HEK293T (cell line): Measurements from ENCODE around the gene WAPL.

Experiments used
- CTCF ChIA-PET: fragments of 350-600 bp; formaldehyde crosslinking; extraction: SDS; loops from one replicate; lab custom pipeline; 2021; ENCODE audit warnings: antibody characterized with exemption, inconsistent platforms; lab: Yijun Ruan, JAX
- POLR2A ChIA-PET: fragments of 350-600 bp; formaldehyde crosslinking; extraction: SDS; loops from one replicate; lab custom pipeline; 2020; ENCODE audit warnings: antibody characterized with exemption, inconsistent platforms; lab: Yijun Ruan, JAX
- DNase-seq: peaks from one replicate; pipeline ENCODE4 v3.0.0; 2012; ENCODE audit warnings: mixed read lengths; ENCODE audit errors: extremely low spot score
- ARNT ChIP-seq: fragments of 450-650 bp; IDR thresholded peaks from 2 replicates; pipeline ENCODE4 v1.6.1; 2017; ENCODE audit warnings: mild to moderate bottlenecking
- BHLHE40 ChIP-seq: fragments of 450-650 bp; IDR thresholded peaks from 2 replicates; pipeline ENCODE4 v1.6.1; 2016; ENCODE audit warnings: mild to moderate bottlenecking, moderate library complexity, borderline replicate concordance
- CTBP1 ChIP-seq: fragments of 450-650 bp; IDR thresholded peaks from 2 replicates; pipeline ENCODE4 v1.6.1; 2016; ENCODE audit warnings: borderline replicate concordance
- ELF4 ChIP-seq: fragments of 450-650 bp; IDR thresholded peaks from 2 replicates; pipeline ENCODE4 v1.6.1; 2017; ENCODE audit warnings: antibody characterized with exemption
- FOXA1 ChIP-seq: fragments of 450-650 bp; IDR thresholded peaks from 2 replicates; pipeline ENCODE4 v1.6.1; 2016; ENCODE audit warnings: mild to moderate bottlenecking
- FOXK2 ChIP-seq: fragments of 450-650 bp; IDR thresholded peaks from 2 replicates; pipeline ENCODE4 v1.6.1; 2016; ENCODE audit warnings: mild to moderate bottlenecking
- FOXM1 ChIP-seq: fragments of 450-650 bp; IDR thresholded peaks from 2 replicates; pipeline ENCODE4 v1.6.1; 2017; ENCODE audit warnings: mild to moderate bottlenecking, borderline replicate concordance
- HDGF ChIP-seq: fragments of 450-650 bp; IDR thresholded peaks from 2 replicates; pipeline ENCODE4 v1.6.1; 2017; ENCODE audit warnings: antibody characterized with exemption, borderline replicate concordance
- L3MBTL2 ChIP-seq: fragments of 450-650 bp; conservative IDR thresholded peaks from 2 replicates; pipeline ENCODE4 v1.6.1; 2016; ENCODE audit warnings: mild to moderate bottlenecking
- LEF1 ChIP-seq: fragments of 450-650 bp; IDR thresholded peaks from 2 replicates; pipeline ENCODE4 v1.6.1; 2017; ENCODE audit warnings: mild to moderate bottlenecking, borderline replicate concordance
- NFRKB ChIP-seq: fragments of 450-650 bp; IDR thresholded peaks from 2 replicates; pipeline ENCODE4 v1.6.1; 2016; ENCODE audit warnings: mild to moderate bottlenecking, moderate library complexity
- SP1 ChIP-seq: fragments of 450-650 bp; IDR thresholded peaks from 2 replicates; pipeline ENCODE4 v1.6.1; 2017
- SUZ12 ChIP-seq: fragments of 450-650 bp; IDR thresholded peaks from 2 replicates; pipeline ENCODE4 v1.6.1; 2016; ENCODE audit warnings: mild to moderate bottlenecking
- TARDBP ChIP-seq: fragments of 450-650 bp; IDR thresholded peaks from 2 replicates; pipeline ENCODE4 v1.6.1; 2016
- ZNF384 ChIP-seq: fragments of 450-650 bp; IDR thresholded peaks from 2 replicates; pipeline ENCODE4 v1.6.1; 2016
- TF ChIP-seq, protein P1 (sequence below): fragments of 450-650 bp; IDR thresholded peaks from 2 replicates; pipeline ENCODE4 v1.6.1; 2016

Gene WAPL

DNA sequence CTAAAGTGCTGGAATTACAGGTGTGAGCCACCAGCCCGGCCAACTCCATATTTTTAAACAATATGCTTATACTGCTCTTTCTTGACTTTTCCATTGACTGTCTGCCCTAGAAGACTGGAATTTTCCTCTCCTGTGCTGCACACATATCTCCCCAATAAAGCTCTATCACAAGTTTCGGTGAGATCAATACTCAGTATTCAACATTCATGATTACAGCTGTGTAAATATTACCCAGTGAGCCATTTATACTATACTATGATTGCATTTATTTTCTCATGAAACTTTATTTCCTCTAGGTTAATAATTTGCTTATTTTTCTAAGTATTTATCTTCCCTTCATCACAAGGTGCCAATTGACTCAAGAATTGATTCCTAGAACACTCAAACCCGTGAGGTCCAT lies 106.5 kb downstream of the WAPL start:
- DNase-seq, result no peak
- no peak for TF ChIP-seq HDGF
- no peak for TF ChIP-seq BHLHE40
- TF ChIP-seq L3MBTL2, result no peak
- TF ChIP-seq SP1, result no peak
- no peak for TF ChIP-seq FOXM1
- TF ChIP-seq LEF1, result no peak
- TF ChIP-seq SUZ12, result no peak
- TF ChIP-seq TARDBP, result no peak
- no peak for TF ChIP-seq NFRKB
- TF ChIP-seq, protein P1, sequence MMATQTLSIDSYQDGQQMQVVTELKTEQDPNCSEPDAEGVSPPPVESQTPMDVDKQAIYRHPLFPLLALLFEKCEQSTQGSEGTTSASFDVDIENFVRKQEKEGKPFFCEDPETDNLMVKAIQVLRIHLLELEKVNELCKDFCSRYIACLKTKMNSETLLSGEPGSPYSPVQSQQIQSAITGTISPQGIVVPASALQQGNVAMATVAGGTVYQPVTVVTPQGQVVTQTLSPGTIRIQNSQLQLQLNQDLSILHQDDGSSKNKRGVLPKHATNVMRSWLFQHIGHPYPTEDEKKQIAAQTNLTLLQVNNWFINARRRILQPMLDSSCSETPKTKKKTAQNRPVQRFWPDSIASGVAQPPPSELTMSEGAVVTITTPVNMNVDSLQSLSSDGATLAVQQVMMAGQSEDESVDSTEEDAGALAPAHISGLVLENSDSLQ, result no peak
- no peak for TF ChIP-seq FOXA1
- TF ChIP-seq CTBP1, result no peak
- TF ChIP-seq ARNT, result no peak
- no peak for TF ChIP-seq ELF4
- TF ChIP-seq ZNF384, result no peak
- no peak for TF ChIP-seq FOXK2
- POLR2A ChIA-PET, result no interaction called here
- CTCF ChIA-PET, result no interaction called here

DNA sequence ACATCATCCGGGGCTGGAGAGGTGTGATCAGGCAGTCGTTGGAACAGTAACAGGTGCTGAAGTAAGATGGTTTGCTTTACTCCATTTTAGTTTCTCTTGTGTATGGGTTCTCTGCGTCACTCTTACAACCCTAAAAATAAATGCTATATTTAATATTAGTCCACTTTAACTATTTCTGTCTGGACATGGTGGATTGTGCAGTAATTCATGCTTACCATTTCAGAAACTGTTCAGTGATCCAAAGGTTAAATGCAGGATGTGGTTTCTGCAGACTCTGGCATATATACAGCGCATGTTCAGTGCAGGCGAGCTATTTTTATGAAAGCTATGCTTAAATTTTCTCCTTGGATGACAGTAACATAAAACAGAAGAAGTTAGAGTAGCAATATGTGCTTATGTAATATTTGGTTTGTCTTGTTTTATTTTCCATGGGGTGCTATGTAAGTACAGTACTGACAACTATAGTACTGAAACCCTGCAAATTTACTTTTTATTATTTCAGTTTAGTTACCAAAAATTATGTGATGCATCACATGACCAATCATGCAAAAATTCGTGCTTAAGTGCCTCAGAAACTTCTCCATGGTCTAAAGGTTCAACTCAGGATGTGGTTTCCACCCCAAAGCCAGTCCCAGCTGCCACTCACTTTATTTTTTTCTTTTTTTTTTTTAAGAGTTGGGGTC lies 108.4 kb downstream of the WAPL start:
- ChIA-PET POLR2A (no interaction called here), CTCF (no interaction called here)
- no peak for DNase-seq
- TF ChIP-seq FOXM1, result no peak
- no peak for TF ChIP-seq BHLHE40
- TF ChIP-seq SUZ12, result no peak
- TF ChIP-seq LEF1, result no peak
- TF ChIP-seq ELF4, result no peak
- no peak for TF ChIP-seq ARNT
- TF ChIP-seq FOXK2, result no peak
- no peak for TF ChIP-seq L3MBTL2
- no peak for TF ChIP-seq CTBP1
- no peak for TF ChIP-seq NFRKB
- TF ChIP-seq, protein P1, result no peak
- no peak for TF ChIP-seq HDGF
- no peak for TF ChIP-seq SP1

DNA sequence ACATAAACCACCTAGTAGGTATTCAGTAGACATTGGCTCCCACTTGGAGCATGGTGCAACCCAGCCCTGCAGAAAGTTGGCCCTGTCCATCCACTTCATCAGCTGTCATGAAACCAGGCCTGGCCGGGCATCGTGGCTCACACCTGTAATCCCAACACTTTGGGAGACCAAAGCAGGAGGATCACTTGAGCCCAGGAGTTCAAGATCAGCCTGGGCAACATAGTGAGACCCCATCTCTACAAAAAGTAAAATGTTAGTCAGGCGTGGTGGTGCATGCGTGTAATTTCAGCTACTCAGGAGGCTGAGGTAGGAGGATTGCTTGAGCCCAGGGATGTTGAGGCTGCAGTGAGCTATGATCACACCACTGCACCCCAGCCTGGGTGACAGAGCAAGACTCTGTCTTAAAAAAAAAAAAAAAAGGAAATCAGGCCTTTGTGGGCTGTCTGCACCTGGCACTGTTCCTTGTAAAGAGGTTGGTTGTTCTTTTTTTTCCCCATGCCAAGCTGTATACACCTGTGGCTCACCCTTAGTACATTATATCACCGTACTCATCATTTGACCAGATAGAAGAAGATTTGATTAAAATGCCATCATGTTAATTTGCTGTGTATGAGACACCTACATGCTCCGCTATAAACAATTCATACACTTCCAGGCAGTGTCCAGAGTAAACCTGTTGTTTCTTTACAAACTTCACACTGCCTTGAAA lies 109.6 kb downstream of the WAPL start:
- no peak for DNase-seq
- ChIA-PET POLR2A (no interaction called here), CTCF (interaction anchor here (1.2 kb wide), 1 partner anchor 11 kb away, joined by 5 read pairs; no protein-coding TSS in a partner anchor)
- TF ChIP-seq BHLHE40, result no peak
- TF ChIP-seq TARDBP, result no peak
- TF ChIP-seq FOXM1, result no peak
- no peak for TF ChIP-seq ZNF384
- no peak for TF ChIP-seq FOXA1
- no peak for TF ChIP-seq SP1
- TF ChIP-seq SUZ12, result no peak

DNA sequence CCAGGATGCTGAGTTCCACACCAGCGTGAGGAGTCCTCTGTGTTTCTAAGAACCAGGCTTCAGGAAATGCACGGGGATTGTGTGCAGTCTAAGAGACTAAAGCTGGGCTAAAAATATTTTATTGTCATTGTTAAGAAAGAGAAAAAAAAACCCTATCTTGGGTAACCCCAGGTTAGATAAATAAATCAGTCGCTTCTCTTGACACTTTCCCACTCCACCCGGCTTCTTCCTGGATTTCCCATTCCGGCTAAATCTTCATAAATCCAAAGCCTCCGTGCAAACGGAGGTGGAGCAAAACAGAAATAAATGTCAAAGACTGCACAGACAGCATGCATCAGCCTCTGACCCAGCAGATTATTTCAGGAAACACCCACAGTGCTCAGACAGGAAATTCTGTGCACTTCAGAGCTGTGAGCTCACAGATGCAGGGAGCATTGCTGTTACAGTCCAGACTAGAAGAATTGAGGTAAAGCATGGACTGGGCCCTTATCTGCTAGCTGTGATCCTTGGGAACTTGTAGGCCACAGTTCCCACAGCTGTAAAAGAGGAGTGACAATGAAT lies 110.2 kb downstream of the WAPL start:
- no peak for DNase-seq
- POLR2A ChIA-PET, result interaction anchor here (1.2 kb wide), 1 partner anchor 12 kb away, joined by 3 read pairs; no protein-coding TSS in a partner anchor
- CTCF ChIA-PET, result interaction anchor here (1.2 kb wide), 1 partner anchor 10 kb away, joined by 5 read pairs; no protein-coding TSS in a partner anchor
- TF ChIP-seq SUZ12 (no peak), FOXA1 (no peak), FOXM1 (no peak), CTBP1 (no peak), BHLHE40 (no peak), ELF4 (no peak), ZNF384 (no peak), LEF1 (no peak), TARDBP (no peak)

DNA sequence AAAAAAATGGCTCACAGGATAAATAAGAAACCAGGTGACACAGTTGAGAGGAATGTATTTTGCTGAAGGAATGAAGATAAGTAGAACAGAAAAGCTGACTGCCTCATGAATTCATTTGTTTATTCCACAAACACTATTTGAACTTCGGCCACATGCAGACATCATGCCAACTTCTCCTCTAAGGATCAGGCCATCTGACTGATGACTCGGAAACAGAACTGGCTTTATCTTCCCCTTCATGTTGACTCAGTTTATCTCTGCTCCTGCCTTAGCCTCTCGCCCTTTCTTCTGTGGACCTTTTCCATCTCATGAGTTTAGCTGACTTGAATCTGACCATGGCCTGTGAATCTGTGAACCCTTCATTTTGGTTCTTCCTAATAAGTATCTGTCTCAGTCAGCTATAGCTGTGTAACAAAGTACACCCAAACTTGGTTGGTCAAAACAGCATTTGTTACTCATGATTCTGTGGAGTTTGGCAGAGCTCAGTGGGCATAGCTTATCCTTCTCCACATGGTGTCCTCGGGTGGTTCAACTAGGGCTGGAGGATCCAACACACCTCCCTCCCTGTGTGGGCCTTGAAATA lies 111.0 kb downstream of the WAPL start:
- ChIA-PET CTCF (interaction anchor here (1.2 kb wide), 1 partner anchor 9 kb away, joined by 5 read pairs; no protein-coding TSS in a partner anchor), POLR2A (interaction anchor here (1.2 kb wide), 1 partner anchor 11 kb away, joined by 3 read pairs; no protein-coding TSS in a partner anchor)
- DNase-seq, result no peak
- no peak for TF ChIP-seq BHLHE40
- TF ChIP-seq SP1, result no peak
- TF ChIP-seq, protein P1, result no peak
- no peak for TF ChIP-seq L3MBTL2
